Muscle layer of duodenum (tissue), 2 donors: Measurements from ENCODE around the gene TRDN.
"Not testable (repeated sequence)": the region's sequence is repeated elsewhere in the genome, so short reads cannot be mapped to it uniquely, and the experiment has no call there.

Experiments
- H3K27ac ChIP-seq: one replicate; pipeline ENCODE4 v1.7.0; 2013; ENCODE audit warnings: mild to moderate bottlenecking, low read length
- H3K27me3 ChIP-seq: one replicate; pipeline ENCODE4 v1.7.0; 2013; ENCODE audit warnings: low read depth, mild to moderate bottlenecking, control low read depth, low read length
- H3K36me3 ChIP-seq, 2 donors: one replicate each; pipeline ENCODE4 v1.7.0; 2013; ENCODE audit warnings: low read length in 2 of 2, control low read depth in 1 of 2, mild to moderate bottlenecking in 1 of 2; ENCODE audit not compliant: insufficient read depth in 2 of 2, control insufficient read depth in 1 of 2
- H3K4me1 ChIP-seq, 2 donors: one replicate each; pipeline ENCODE4 v1.7.0; 2013; ENCODE audit warnings: low read length in 2 of 2, mild to moderate bottlenecking in 2 of 2, control low read depth in 1 of 2, moderate library complexity in 1 of 2; ENCODE audit not compliant: insufficient read depth in 2 of 2, control insufficient read depth in 1 of 2
- H3K4me3 ChIP-seq, 2 donors: one replicate each; pipeline ENCODE4 v1.7.0; 2013; ENCODE audit warnings: low read length in 2 of 2, low read depth in 1 of 2, mild to moderate bottlenecking in 1 of 2
- H3K9me3 ChIP-seq, 2 donors: one replicate each; pipeline ENCODE4 v1.7.0; 2013; ENCODE audit warnings: low read length in 2 of 2, control low read depth in 1 of 2, mild to moderate bottlenecking in 1 of 2; ENCODE audit not compliant: control insufficient read depth in 1 of 2
- donor health status: healthy.

TRDN gene

DNA sequence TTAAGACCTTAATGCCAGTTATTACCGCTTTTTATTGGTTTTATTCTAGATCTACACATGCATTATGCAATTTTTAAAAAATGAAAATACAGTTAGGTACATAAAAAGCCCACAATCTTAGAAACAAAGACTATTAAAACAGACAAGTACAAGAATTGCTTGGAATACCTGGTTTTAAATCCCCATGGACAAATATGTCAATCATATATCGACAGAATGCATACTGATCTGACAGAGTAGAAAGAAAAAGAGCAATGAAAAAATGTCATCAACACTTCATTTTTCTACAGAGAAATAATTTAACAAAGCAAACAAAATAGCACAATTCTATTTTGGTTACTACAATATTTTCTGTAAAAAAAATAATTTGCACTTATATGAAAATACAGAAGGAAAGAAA lies 139.7 kb downstream of the TRDN start:
- Histone ChIP-seq H3K9me3 (no peaks in the 10 kb centered on the region), H3K27ac (no peak overlapping the region), H3K4me1 (no peaks in the 10 kb centered on the region), H3K27me3 (no peaks in the 10 kb centered on the region), H3K4me3 (no peak overlapping the region), H3K36me3 (no peaks in the 10 kb centered on the region)

DNA sequence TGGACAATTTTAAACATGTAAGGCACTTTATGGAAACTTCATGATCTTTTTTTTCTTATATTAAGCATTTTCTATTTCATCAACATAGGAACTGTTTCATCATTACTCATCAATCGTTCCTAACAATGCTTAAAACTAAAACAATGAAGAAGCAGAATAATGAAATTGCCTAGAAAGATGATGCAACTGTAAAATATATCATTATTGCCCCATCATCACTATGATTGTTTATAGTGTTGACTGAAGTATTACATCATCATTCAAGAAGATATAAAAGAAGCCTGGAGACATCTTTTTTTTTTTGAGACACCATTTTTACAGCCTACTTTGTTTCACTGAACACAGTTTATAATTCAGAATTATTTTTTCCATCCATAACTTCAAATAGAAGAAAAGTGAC lies 147.2 kb downstream of the TRDN start:
- no peak overlapping the region for H3K27ac ChIP-seq
- H3K4me1 ChIP-seq, result no peaks in the 10 kb centered on the region
- no peaks in the 10 kb centered on the region for H3K9me3 ChIP-seq
- H3K27me3 ChIP-seq, result no peaks in the 10 kb centered on the region
- no peak overlapping the region for H3K4me3 ChIP-seq
- H3K36me3 ChIP-seq, result no peaks in the 10 kb centered on the region

DNA sequence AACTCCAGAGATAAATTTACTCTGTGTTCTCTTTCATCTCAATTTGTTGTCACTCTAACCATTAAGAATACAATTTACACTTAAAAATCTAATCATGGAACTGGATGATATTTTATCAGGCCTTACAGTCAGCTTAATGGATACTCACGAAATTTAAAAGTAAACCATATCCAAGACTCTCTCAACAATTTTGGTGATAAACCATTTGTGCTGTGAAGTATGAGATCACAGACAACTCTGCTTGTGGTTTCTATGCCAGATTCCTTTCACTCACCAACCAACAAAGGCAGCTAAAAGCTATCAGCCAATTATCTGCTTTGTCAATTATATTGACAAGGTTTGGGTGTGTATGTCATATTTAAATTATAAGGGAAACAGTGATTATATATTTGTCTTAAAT lies 155.8 kb downstream of the TRDN start:
- Histone ChIP-seq H3K4me1 (no peaks in the 10 kb centered on the region), H3K27me3 (no peaks in the 10 kb centered on the region), H3K27ac (no peak overlapping the region), H3K4me3 (no peak overlapping the region), H3K9me3 (no peaks in the 10 kb centered on the region), H3K36me3 (no peaks in the 10 kb centered on the region)

GRCh38 chr6:123472025-123472702 lies 164.6 kb downstream of the TRDN start:
- not testable (repeated sequence) for H3K4me1 ChIP-seq, H3K4me3 ChIP-seq, H3K27me3 ChIP-seq, H3K36me3 ChIP-seq, H3K27ac ChIP-seq, H3K9me3 ChIP-seq

DNA sequence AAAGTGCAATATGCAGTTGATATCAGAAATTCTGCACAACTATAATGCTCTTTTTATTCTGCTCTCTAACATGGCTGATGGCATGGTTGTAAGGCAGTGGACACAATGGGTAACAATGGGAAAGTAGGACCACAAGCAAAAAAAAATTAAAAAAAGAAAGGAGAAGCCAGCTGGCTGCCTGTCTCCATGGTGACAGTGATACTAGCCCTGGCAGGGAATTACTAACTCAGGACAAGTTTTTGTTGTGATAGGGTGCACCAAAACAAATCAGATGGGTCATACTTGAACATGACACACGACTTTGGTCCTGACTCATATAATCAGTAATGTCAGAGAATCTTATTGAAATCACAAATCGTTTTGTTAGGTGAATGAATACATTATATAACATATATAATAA lies 169.4 kb downstream of the TRDN start:
- Histone ChIP-seq H3K4me1 (no peaks in the 10 kb centered on the region), H3K36me3 (no peaks in the 10 kb centered on the region), H3K9me3 (no peaks in the 10 kb centered on the region), H3K27me3 (no peaks in the 10 kb centered on the region), H3K27ac (no peak overlapping the region), H3K4me3 (no peak overlapping the region)

DNA sequence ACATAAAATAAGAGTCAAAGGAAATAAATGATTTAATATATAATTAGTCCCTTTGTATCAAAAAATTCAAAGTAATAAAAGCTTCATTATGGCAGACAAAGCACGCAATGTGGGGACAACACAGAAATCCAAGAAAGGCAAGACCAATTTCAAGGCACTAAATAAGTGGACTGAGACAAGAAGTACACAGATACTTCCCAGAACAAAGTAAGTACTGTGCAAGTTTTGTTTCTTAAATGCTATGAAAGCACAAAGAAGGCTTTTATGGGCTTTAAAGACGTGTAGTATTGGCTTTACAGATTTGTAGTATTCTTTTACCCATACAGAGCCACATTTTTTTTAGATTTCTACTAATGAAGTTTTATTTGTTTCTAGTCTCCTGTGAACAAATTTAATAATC lies 174.6 kb downstream of the TRDN start:
- no peak overlapping the region for H3K4me3 ChIP-seq
- H3K36me3 ChIP-seq, result no peaks in the 10 kb centered on the region
- H3K9me3 ChIP-seq, result no peaks in the 10 kb centered on the region
- H3K27ac ChIP-seq, result no peak overlapping the region
- no peaks in the 10 kb centered on the region for H3K4me1 ChIP-seq
- H3K27me3 ChIP-seq, result no peaks in the 10 kb centered on the region

DNA sequence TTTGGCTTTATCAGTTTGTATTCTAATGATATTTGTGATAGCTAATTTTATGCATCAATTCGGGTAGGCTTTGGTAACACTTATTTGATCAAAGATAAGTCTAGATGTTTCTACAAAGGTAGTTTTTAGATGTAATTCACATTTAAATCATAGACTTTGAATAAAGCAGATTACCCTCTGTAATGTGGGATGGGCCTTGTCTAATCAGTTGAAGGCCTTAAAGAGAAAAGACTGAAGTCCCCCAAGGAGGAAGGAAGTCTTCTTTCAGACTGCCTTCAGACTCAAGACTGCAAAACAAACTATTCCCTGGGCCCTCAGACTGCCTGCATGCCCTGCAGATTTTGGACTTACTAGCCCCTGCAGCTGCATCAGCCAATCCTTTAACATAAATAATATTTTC lies 178.5 kb downstream of the TRDN start:
- H3K36me3 ChIP-seq, result no peaks in the 10 kb centered on the region
- H3K27me3 ChIP-seq, result no peaks in the 10 kb centered on the region
- no peak overlapping the region for H3K4me3 ChIP-seq
- H3K4me1 ChIP-seq, result no peaks in the 10 kb centered on the region
- no peak overlapping the region for H3K27ac ChIP-seq
- H3K9me3 ChIP-seq, result no peaks in the 10 kb centered on the region

DNA sequence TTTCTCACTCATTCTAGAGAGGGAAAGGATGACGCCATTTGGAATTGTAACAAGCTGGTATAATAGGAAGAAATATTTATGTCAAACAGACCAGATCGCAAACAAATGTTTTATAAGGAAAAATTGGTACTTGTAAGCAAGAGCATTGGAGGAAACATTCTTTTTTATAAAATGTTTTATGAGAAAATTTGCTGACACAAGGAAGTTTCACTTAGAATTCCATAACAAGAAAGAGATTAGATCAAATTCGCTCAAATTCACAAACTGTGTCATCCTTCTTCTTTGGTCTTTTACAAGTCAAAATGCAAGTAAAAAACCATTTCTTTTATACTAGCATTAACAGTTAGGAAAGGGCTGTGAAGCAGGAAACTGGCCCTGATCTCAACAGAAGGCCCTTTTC lies 179.9 kb downstream of the TRDN start:
- Histone ChIP-seq H3K9me3 (no peaks in the 10 kb centered on the region), H3K27ac (no peak overlapping the region), H3K27me3 (no peaks in the 10 kb centered on the region), H3K4me3 (no peak overlapping the region), H3K4me1 (no peaks in the 10 kb centered on the region), H3K36me3 (no peaks in the 10 kb centered on the region)

- no peaks in the 10 kb centered on the region for H3K27me3 ChIP-seq
- H3K27ac ChIP-seq, result no peak overlapping the region
- H3K9me3 ChIP-seq, result no peaks in the 10 kb centered on the region
- H3K36me3 ChIP-seq, result no peaks in the 10 kb centered on the region
- no peak overlapping the region for H3K4me3 ChIP-seq
- no peaks in the 10 kb centered on the region for H3K4me1 ChIP-seq
Observed at GRCh38 chr6:123454448-123454847, 182.3 kb downstream of the TRDN start.

DNA sequence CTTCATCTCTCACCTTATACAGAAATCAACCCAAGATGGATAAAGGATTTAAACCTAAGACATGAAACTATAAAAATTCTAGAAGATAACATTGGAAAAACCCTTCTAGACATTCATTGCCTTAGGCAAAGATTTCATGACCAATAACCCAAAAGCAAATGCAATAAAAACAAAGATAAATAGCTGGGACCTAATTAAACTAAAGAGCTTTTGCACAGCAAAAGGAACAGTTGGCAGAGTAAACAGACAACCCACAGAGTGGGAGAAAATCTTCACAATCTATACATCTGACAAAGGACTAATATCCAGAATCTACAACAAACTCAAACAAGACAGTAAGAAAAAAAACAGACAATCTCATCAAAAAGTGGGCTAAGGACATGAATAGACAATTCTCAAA lies 183.7 kb downstream of the TRDN start:
- H3K4me3 ChIP-seq, H3K36me3 ChIP-seq, H3K4me1 ChIP-seq, H3K9me3 ChIP-seq, H3K27ac ChIP-seq, H3K27me3 ChIP-seq: not testable (repeated sequence)

GRCh38 chr6:123448306-123448884 lies 188.4 kb downstream of the TRDN start:
- no peaks in the 10 kb centered on the region for H3K27me3 ChIP-seq
- no peaks in the 10 kb centered on the region for H3K36me3 ChIP-seq
- no peaks in the 10 kb centered on the region for H3K9me3 ChIP-seq
- H3K4me3 ChIP-seq, result no peak overlapping the region
- no peaks in the 10 kb centered on the region for H3K4me1 ChIP-seq
- H3K27ac ChIP-seq, result no peak overlapping the region

GRCh38 chr6:123447315-123447937 lies 189.3 kb downstream of the TRDN start:
- H3K4me3 ChIP-seq, result no peak overlapping the region
- H3K9me3 ChIP-seq, result no peaks in the 10 kb centered on the region
- H3K4me1 ChIP-seq, result no peaks in the 10 kb centered on the region
- H3K27ac ChIP-seq, result no peak overlapping the region
- H3K36me3 ChIP-seq, result no peaks in the 10 kb centered on the region
- H3K27me3 ChIP-seq, result no peaks in the 10 kb centered on the region
